GM10248 (cell line): ENCODE results near the gene KCNJ3.

Experiments
- CTCF ChIA-PET: fragments of 300-600 bp; sonication (Branson Sonifier 250); formaldehyde crosslinking; extraction: SDS; loops from one replicate; lab custom pipeline; 2021; ENCODE audit warnings: antibody characterized with exemption; lab: Yijun Ruan, JAX
- POLR2A ChIA-PET: fragments of 350-650 bp; sonication (Branson Sonifier 250); formaldehyde crosslinking; extraction: SDS; loops from one replicate; lab custom pipeline; 2020; ENCODE audit warnings: antibody characterized with exemption; lab: Yijun Ruan, JAX
- DNase-seq: peaks from one replicate; pipeline ENCODE4 v3.0.0; 2012; ENCODE audit errors: extremely low spot score
- CTCF ChIP-seq: IDR thresholded peaks from 2 replicates; pipeline ENCODE4 v1.5.1; 2012; ENCODE audit warnings: mild to moderate bottlenecking, low read depth; ENCODE audit errors: extremely low read depth, missing control alignments, control extremely low read depth

KCNJ3 gene

GRCh38 chr2:154698296-154698720 lies at the start of gene KCNJ3:
KCNJ3 (plus strand) TSS chr2:154698695; CDS start chr2:154698776, 81 bp downstream.
- no peak for TF ChIP-seq CTCF
- ChIA-PET CTCF (no interaction called here), POLR2A (no interaction called here)
- no peak for DNase-seq

GRCh38 chr2:154655499-154655898 lies 43.0 kb upstream of the KCNJ3 start:
- CTCF ChIA-PET = interaction anchor here (1.4 kb wide), 1 partner anchor 37 kb away, joined by 3 read pairs; no protein-coding TSS in a partner anchor
- TF ChIP-seq CTCF = no peak
- no peak for DNase-seq
- POLR2A ChIA-PET = no interaction called here

- POLR2A ChIA-PET = no interaction called here
- no peak for DNase-seq
- CTCF ChIA-PET = no interaction called here
- TF ChIP-seq CTCF = no peak
Measured at GRCh38 chr2:154658854-154659253, 39.6 kb upstream of the KCNJ3 start.

DNA sequence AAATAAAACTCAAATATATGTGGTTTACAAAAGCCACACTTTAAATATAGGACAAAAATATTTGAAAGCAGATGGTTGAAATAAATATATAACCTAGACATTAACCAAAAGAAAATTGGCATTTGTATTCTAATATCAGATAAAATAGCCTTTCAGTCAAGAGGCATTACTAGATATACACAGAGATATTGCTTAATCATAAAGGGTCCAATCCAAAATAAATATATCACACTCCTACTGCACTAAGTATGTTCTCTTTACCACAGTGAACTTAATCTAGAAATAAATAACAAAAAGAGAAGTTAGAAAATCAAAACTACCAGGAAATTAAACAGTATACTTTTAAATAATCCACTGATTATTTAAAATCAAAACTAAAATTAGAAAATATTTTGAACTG lies 34.2 kb upstream of the KCNJ3 start:
- ChIA-PET POLR2A (no interaction called here), CTCF (no interaction called here)
- no peak for TF ChIP-seq CTCF
- DNase-seq = no peak

GRCh38 chr2:154670083-154670482 lies 28.4 kb upstream of the KCNJ3 start:
- no peak for DNase-seq
- no peak for TF ChIP-seq CTCF
- POLR2A ChIA-PET = no interaction called here
- CTCF ChIA-PET = no interaction called here

GRCh38 chr2:154673694-154674093 lies 24.8 kb upstream of the KCNJ3 start:
- no peak for TF ChIP-seq CTCF
- CTCF ChIA-PET = no interaction called here
- POLR2A ChIA-PET = no interaction called here
- DNase-seq = no peak
